GM12878 (cell line): ENCODE data around the gene SIT1. TPM values are rescaled to one million over a fixed set of nuclear protein-coding genes. Genes with fewer than 3 reads are reported as not detected.

Experiments used
- ATAC-seq: fragments of 200-7000 bp; cut with Tn5 transposase; 3 replicates; pipeline ENCODE4 v1.9.1; 2020; ENCODE audit warnings: mild to moderate bottlenecking, moderate library complexity
- BruUV-seq: library from RNA; stranded (reverse); fragments of 400-500 nt; replicated peaks from 2 replicates; lab custom pipeline; 2021; lab: Mats Ljungman, UMichigan
- CTCF ChIA-PET: fragments of 300-600 bp; sonication (Branson Sonifier 250); formaldehyde crosslinking; extraction: SDS; loops from one replicate; lab custom pipeline; 2021; ENCODE audit warnings: inconsistent platforms; lab: Yijun Ruan, JAX
- POLR2A ChIA-PET: fragments of 350-600 bp; formaldehyde crosslinking; extraction: SDS; loops from one replicate; lab custom pipeline; 2021; ENCODE audit warnings: inconsistent platforms; lab: Charles Lee
- RAD21 ChIA-PET: fragments of 300-600 bp; sonication (Branson Sonifier 250); formaldehyde crosslinking; loops from one replicate; lab custom pipeline; 2023; ENCODE audit warnings: antibody characterized with exemption; ENCODE audit not compliant: unreplicated experiment; lab: Charles Lee
- SMC1A ChIA-PET: fragments of 300-600 bp; sonication (Branson Sonifier 250); formaldehyde crosslinking; loops from one replicate; lab custom pipeline; 2023; ENCODE audit not compliant: unreplicated experiment, uncharacterized antibody; lab: Charles Lee
- DNase-seq: peaks from one replicate; pipeline ENCODE4 v3.0.0-alpha.2; 2011; ENCODE audit warnings: low read depth, low spot score
- FAIRE-seq: peaks from 3 replicates; lab custom pipeline; 2011; peaks lifted over from hg19 to GRCh38; lab: Jason Lieb, UNC
- H2AFZ ChIP-seq: 2 replicates; pipeline ENCODE4 v1.6.0; 2011; ENCODE audit warnings: low read depth, low read length, control low read depth; ENCODE audit not compliant: control insufficient read depth
- H3K27ac ChIP-seq: 2 replicates; pipeline ENCODE4 v1.5.1; 2011; ENCODE audit warnings: control low read depth; ENCODE audit not compliant: control insufficient read depth, insufficient read depth
- H3K27me3 ChIP-seq, 2 experiments: replicated peaks in 1 of 2; 2 replicates each; pipeline versions ENCODE4 v1.6.0 to v1.6.1; 2011; ENCODE audit warnings: low read length in 1 of 2; ENCODE audit not compliant: control insufficient read depth in 2 of 2, insufficient read depth in 2 of 2
- H3K36me3 ChIP-seq, 2 experiments: 2 replicates each; pipeline ENCODE4 v1.5.1; 2011; ENCODE audit warnings: low read length in 1 of 2; ENCODE audit not compliant: control insufficient read depth in 2 of 2, insufficient read depth in 2 of 2
- H3K4me1 ChIP-seq: 2 replicates; pipeline ENCODE4 v1.6.1; 2011; ENCODE audit warnings: mild to moderate bottlenecking, low read length, moderate library complexity, mixed read lengths; ENCODE audit not compliant: control insufficient read depth, insufficient read depth
- H3K4me2 ChIP-seq: 2 replicates; pipeline ENCODE4 v1.6.0; 2011; ENCODE audit warnings: control low read depth; ENCODE audit not compliant: control insufficient read depth, insufficient read depth
- H3K4me3 ChIP-seq: fragments of 200-600 bp; sonication (generic); 2 replicates; pipeline ENCODE4 v1.5.1; 2016
- H3K79me2 ChIP-seq: 2 replicates; pipeline ENCODE4 v1.6.0; 2011; ENCODE audit warnings: low read length; ENCODE audit not compliant: control insufficient read depth, insufficient read depth
- H3K9ac ChIP-seq: 2 replicates; pipeline ENCODE4 v1.8.0; 2011; ENCODE audit warnings: low read length, control low read depth, mixed read lengths; ENCODE audit not compliant: control insufficient read depth, insufficient read depth
- H3K9me3 ChIP-seq: replicated peaks from 3 replicates; pipeline ENCODE4 v1.5.1; 2011; ENCODE audit warnings: mild to moderate bottlenecking, low read length; ENCODE audit not compliant: control insufficient read depth, insufficient read depth
- H4K20me1 ChIP-seq: 2 replicates; pipeline ENCODE4 v1.6.0; 2011; ENCODE audit not compliant: control insufficient read depth, insufficient read depth
- BCL11A ChIP-seq: IDR thresholded peaks from 2 replicates; pipeline ENCODE4 v1.6.1; 2011; ENCODE audit warnings: low read depth, low read length
- EED ChIP-seq: sonication (generic); IDR thresholded peaks from 2 replicates; pipeline ENCODE4 v1.6.1; 2016; ENCODE audit warnings: antibody characterized with exemption, low read depth
- KAT2A ChIP-seq: conservative IDR thresholded peaks from 2 replicates; pipeline ENCODE4 v1.6.1; 2011; ENCODE audit warnings: low read depth, low read length; ENCODE audit not compliant: control insufficient read depth
- MEF2A ChIP-seq: IDR thresholded peaks from 2 replicates; pipeline ENCODE4 v1.6.1; 2011; ENCODE audit warnings: low read depth, mild to moderate bottlenecking, low read length, moderate library complexity; ENCODE audit not compliant: insufficient read depth
- NR2C2 ChIP-seq: IDR thresholded peaks from 2 replicates; pipeline ENCODE4 v1.6.1; 2011; ENCODE audit warnings: borderline replicate concordance, low read depth; ENCODE audit not compliant: control insufficient read depth, insufficient read length
- PAX8 ChIP-seq: fragments of 450-650 bp; IDR thresholded peaks from 2 replicates; pipeline ENCODE4 v1.6.1; 2017; ENCODE audit warnings: mild to moderate bottlenecking, moderate library complexity
- STAT3 ChIP-seq: IDR thresholded peaks from 2 replicates; pipeline ENCODE4 v1.6.1; 2011; ENCODE audit warnings: low read depth, low read length, improper control_type of control experiment
- TAF1 ChIP-seq: IDR thresholded peaks from 2 replicates; pipeline ENCODE4 v1.6.1; 2011; ENCODE audit warnings: mild to moderate bottlenecking, low read depth, low read length, borderline replicate concordance
- TBL1XR1 ChIP-seq: IDR thresholded peaks from 2 replicates; pipeline ENCODE4 v1.6.1; 2012; ENCODE audit warnings: low read depth, low read length, improper control_type of control experiment
- WRNIP1 ChIP-seq: IDR thresholded peaks from 2 replicates; pipeline ENCODE4 v1.6.1; 2011; ENCODE audit warnings: low read depth, low read length, improper control_type of control experiment, borderline replicate concordance
- YBX1 ChIP-seq: fragments of 450-650 bp; IDR thresholded peaks from 2 replicates; pipeline ENCODE4 v1.6.1; 2016; ENCODE audit warnings: antibody characterized with exemption
- WGBS: methylation state at CpG from one replicate; pipeline ENCODE4 v1.1.6; 2016; ENCODE audit warnings: low lambda C conversion rate; ENCODE audit not compliant: insufficient replicate concordance, insufficient coverage; ENCODE audit errors: missing lambda C conversion rate; 5-methylcytosine and 5-hydroxymethylcytosine counted together
- in situ Hi-C: fragments of 300-500 bp; cut with MboI; formaldehyde crosslinking; loops from 9 replicates; pipeline ENCODE4 v1.14.3; 2018; ENCODE audit warnings: mixed read lengths
- intact Hi-C: fragments of 100-400 bp; cut with micrococcal nuclease; formaldehyde crosslinking; loops from one replicate; pipeline ENCODE4 v1.14.2; 2022; ENCODE audit not compliant: unreplicated experiment
- polyA plus RNA-seq, 11 experiments: library from polyadenylated mRNA; depleted of rRNA in 4 of 11; unstranded in 6 of 11; stranded (reverse) in 5 of 11; fragments of >200 nt; fragmentation: Nextera tagmentation in 4 of 11; fragmentation: Illumina TruSeq in 1 of 11; extraction: Ambion mirVana in 4 of 11; extraction: Trizol in 1 of 11; gene quantifications; 1 replicate in 1 of 11; 2 replicates in 10 of 11; pipeline versions ENCODE4 v1.2.1 to v1.2.3, GENCODE V29; 2011 to 2016; ENCODE audit warnings: inconsistent platforms in 2 of 11, missing spikeins in 2 of 11, low read depth in 1 of 11
- total RNA-seq, 4 experiments: library from RNA; depleted of rRNA in 3 of 4; stranded (reverse); fragments of >200 nt in 3 of 4; fragmentation: Illumina TruSeq in 1 of 4; extraction: Trizol in 1 of 4; gene quantifications; 2 replicates each; pipeline versions ENCODE4 v1.2.1 to v1.2.3, GENCODE V29; 2013 to 2021

SIT1 gene
- total and polyA plus RNA-seq, 10 of the 15 experiments (the other 5 are each of a cell fraction or from before 2014, with no cell fraction given), result 0.97 to 137 (median 59.7) TPM

- TF ChIP-seq MEF2A, result no peak
- TF ChIP-seq, all 136 proteins: peak for 0
These were observed 44.0 kb downstream of the SIT1 start (continued) for GRCh38 chr9:35606726-35607125.

- Histone ChIP-seq H3K27me3 (no peaks in the 10 kb centered on the region), H3K27ac (no peak overlapping the region), H3K4me2 (peak overlapping the region; percentile 79), H3K79me2 (no peaks in the 10 kb centered on the region; the same call in 1 of the 2 replicates), H3K9me3 (no peaks in the 10 kb centered on the region; the same call in 2 of the 3 replicates), H3K4me3 (peak overlapping the region; percentile 81), H4K20me1 (no peaks in the 10 kb centered on the region), H3K36me3 (no peaks in the 10 kb centered on the region; a peak in 1 of 4 replicates), H2AFZ (no peak overlapping the region), H3K9ac (peak overlapping the region; percentile 55; the same call in 1 of the 2 replicates), H3K4me1 (peaks cover 8% of the 10 kb centered on the region)
- POLR2A ChIA-PET, result interaction anchor here (0.6 to 3.1 kb wide), 7 partner anchors 11 to 122 kb away, joined by 3 to 18 read pairs (median 4); partner anchors contain the start of genes CCDC107, CD72 and RMRP
- CTCF ChIA-PET, result interaction anchor here (0.8 to 3.1 kb wide), 7 partner anchors 10 to 121 kb away, joined by 3 to 53 read pairs (median 5); partner anchors contain the start of genes CCDC107 and RMRP
- intact Hi-C loops (loop anchor here (10.0 kb wide), 2 partner anchors 209 to 491 kb away; partner anchors contain the start of genes ATOSB, HINT2 and SPAG8), in situ Hi-C loops (loop anchor here (5.0 kb wide), 1 partner anchor 121 kb away; no protein-coding TSS in a partner anchor)
- no TSS peak for BruUV-seq
- DNase-seq (no peak), ATAC-seq (no peak), FAIRE-seq (no peak)
- 18% methylated on average over 5 of the region's 5 CpGs for WGBS
- no peak for TF ChIP-seq TBL1XR1
- TF ChIP-seq TAF1, result no peak
- TF ChIP-seq KAT2A, result no peak
- no peak for TF ChIP-seq YBX1
- no peak for TF ChIP-seq NR2C2
- TF ChIP-seq PAX8, result no peak
- TF ChIP-seq EED, result no peak
- TF ChIP-seq BCL11A, result no peak
- no peak for TF ChIP-seq WRNIP1
- no peak for TF ChIP-seq STAT3
- SMC1A ChIA-PET, result interaction anchor here (0.8 to 3.3 kb wide), 5 partner anchors 10 to 54 kb away, joined by 3 to 34 read pairs (median 4); partner anchors contain the start of genes CCDC107, CD72 and RMRP
- RAD21 ChIA-PET, result interaction anchor here (0.9 to 3.5 kb wide), 7 partner anchors 9 to 121 kb away, joined by 3 to 57 read pairs (median 5); partner anchors contain the start of genes CCDC107, RMRP and SIT1
These were observed 44.6 kb downstream of the SIT1 start for GRCh38 chr9:35606138-35606504.
